ENCODE results near the gene CD248.

- TF ChIP-seq CTCF (IDR thresholded peaks at IDR 0.05) (no peak), EP300 (IDR thresholded peaks at IDR 0.05) (no peak), POLR2A (IDR thresholded peaks at IDR 0.05) (no peak)
Observed at GRCh38 chr11:66292543-66293332, 24.1 kb downstream of the CD248 start.
